ENCODE measurements around the gene BRSK2.

Gene BRSK2

GRCh38 chr11:1449490-1450243 is 59.9 kb downstream of the BRSK2 start:
- no peak for ATAC-seq
- TF ChIP-seq TOX (CRISPR knock-in tag; IDR thresholded peaks at IDR 0.05; ENCODE audit: borderline replicate concordance) (no peak), SNAI2 (CRISPR knock-in tag; IDR thresholded peaks at IDR 0.05) (no peak), PATZ1 (CRISPR knock-in tag; IDR thresholded peaks at IDR 0.05; ENCODE audit: borderline replicate concordance) (no peak), CREB5 (CRISPR knock-in tag; IDR thresholded peaks at IDR 0.05; ENCODE audit: low read depth) (no peak), ESRRG (CRISPR knock-in tag; IDR thresholded peaks at IDR 0.05) (no peak), RARB (CRISPR knock-in tag; IDR thresholded peaks at IDR 0.05) (no peak), POU6F1 (CRISPR knock-in tag; IDR thresholded peaks at IDR 0.05; ENCODE audit: borderline replicate concordance, low read depth) (no peak), CSRNP3 (CRISPR knock-in tag; IDR thresholded peaks at IDR 0.05) (no peak), OSR1 (CRISPR knock-in tag; IDR thresholded peaks at IDR 0.05) (no peak), TSHZ2 (CRISPR knock-in tag; IDR thresholded peaks at IDR 0.05) (no peak), ISL1 (CRISPR knock-in tag; IDR thresholded peaks at IDR 0.05) (no peak)

GRCh38 chr11:1450344-1450875 is 60.7 kb downstream of the BRSK2 start:
- TF ChIP-seq OSR1 (CRISPR knock-in tag; IDR thresholded peaks at IDR 0.05) (no peak), SNAI2 (CRISPR knock-in tag; IDR thresholded peaks at IDR 0.05) (no peak), ZNF8 (CRISPR knock-in tag; IDR thresholded peaks at IDR 0.05) (no peak), TSHZ2 (CRISPR knock-in tag; IDR thresholded peaks at IDR 0.05) (no peak), ARNTL (CRISPR knock-in tag; IDR thresholded peaks at IDR 0.05; ENCODE audit: borderline replicate concordance, low read depth) (no peak), ZNF70 (CRISPR knock-in tag; IDR thresholded peaks at IDR 0.05) (no peak), PPARA (CRISPR knock-in tag; IDR thresholded peaks at IDR 0.05; ENCODE audit: borderline replicate concordance) (no peak), ISL1 (CRISPR knock-in tag; IDR thresholded peaks at IDR 0.05) (no peak), ZFP3 (CRISPR knock-in tag; IDR thresholded peaks at IDR 0.05) (no peak), ZNF565 (CRISPR knock-in tag; conservative IDR thresholded peaks at IDR 0.05; ENCODE audit: low read depth) (no peak), BACH2 (CRISPR knock-in tag; IDR thresholded peaks at IDR 0.05; ENCODE audit: borderline replicate concordance) (no peak), ZC3H10 (CRISPR knock-in tag; IDR thresholded peaks at IDR 0.05) (no peak), PATZ1 (CRISPR knock-in tag; IDR thresholded peaks at IDR 0.05; ENCODE audit: borderline replicate concordance) (no peak), TOX (CRISPR knock-in tag; IDR thresholded peaks at IDR 0.05; ENCODE audit: borderline replicate concordance) (no peak), CREB5 (CRISPR knock-in tag; IDR thresholded peaks at IDR 0.05; ENCODE audit: low read depth) (no peak), CSDC2 (CRISPR knock-in tag; IDR thresholded peaks at IDR 0.05) (no peak), ESRRG (CRISPR knock-in tag; IDR thresholded peaks at IDR 0.05) (no peak), TCF4 (CRISPR knock-in tag; IDR thresholded peaks at IDR 0.05; ENCODE audit: borderline replicate concordance) (no peak)
- ATAC-seq, result no peak

Measured in SK-N-SH treated with all-trans-retinoic acid at 6 μM for 48 hours (cell line).